ENCODE results near the gene ST6GALNAC5. TPM values are rescaled to one million over a fixed set of nuclear protein-coding genes. Genes with fewer than 3 reads are reported as not detected.
"Not testable (repeated sequence)": the region's sequence is repeated elsewhere in the genome, so short reads cannot be mapped to it uniquely, and the experiment has no call there.

ST6GALNAC5 gene
- 0.87 TPM for total RNA-seq (ENCODE audit: unreplicated experiment)
- long read RNA-seq, partial matches to known transcripts, result 0 of 1 reads
- long read RNA-seq, other reads (novel, unspliced or antisense), result 0 of 1 reads

DNA sequence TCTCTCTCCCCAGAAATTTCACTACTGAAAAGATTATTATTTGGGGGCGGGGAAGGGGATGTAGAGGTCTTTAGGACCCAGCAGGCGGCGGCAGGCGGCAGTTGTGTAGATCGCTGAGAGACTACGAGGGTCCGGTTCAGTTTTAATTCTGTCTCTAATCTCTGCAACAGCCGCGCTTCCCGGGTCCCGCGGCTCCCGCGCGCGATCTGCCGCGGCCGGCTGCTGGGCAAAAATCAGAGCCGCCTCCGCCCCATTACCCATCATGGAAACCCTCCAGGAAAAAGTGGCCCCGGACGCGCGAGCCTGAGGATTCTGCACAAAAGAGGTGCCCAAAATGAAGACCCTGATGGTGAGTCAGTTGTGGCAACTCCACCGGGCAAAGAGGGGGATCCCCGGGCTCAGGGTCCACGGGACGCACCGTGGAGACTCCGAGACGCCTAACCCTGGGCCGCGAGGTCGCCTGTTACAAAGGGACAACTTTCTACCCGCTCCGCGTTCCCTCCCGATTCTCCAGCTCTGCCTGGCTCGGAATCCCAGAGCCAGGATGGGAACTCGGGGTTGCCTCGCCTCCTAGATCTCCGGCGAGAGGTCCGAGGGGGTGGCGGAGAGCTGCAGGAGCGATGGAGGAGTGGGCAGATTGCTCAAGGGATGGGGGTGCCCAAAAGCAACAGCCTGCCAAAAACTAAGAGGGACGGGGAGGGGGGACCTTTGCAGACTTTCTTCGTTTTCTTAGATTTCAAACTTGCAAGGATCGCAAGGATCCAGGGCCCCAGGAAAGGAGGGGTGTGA lies at the start of gene ST6GALNAC5:
Gene ST6GALNAC5, plus strand, starts transcription at position 139 of the 789 bp plus-strand sequence.
- H3K36me3 Mint-ChIP-seq (ENCODE audit: low read depth, unreplicated experiment), result no peaks in the 10 kb centered on the region
- peak; percentile 44 for DNase-seq (ENCODE audit: low spot score)
- no peak within 1 kb of the TSS for H3K27ac Mint-ChIP-seq (ENCODE audit: unreplicated experiment)
- no peaks in the 10 kb centered on the region for H3K4me1 Mint-ChIP-seq (ENCODE audit: unreplicated experiment)
- H3K4me3 Mint-ChIP-seq (ENCODE audit: unreplicated experiment), result peak within 1 kb of the TSS; percentile 91
- H3K27me3 Mint-ChIP-seq (ENCODE audit: unreplicated experiment), result peaks cover 5% of the 10 kb centered on the region
- H3K9me3 Mint-ChIP-seq (ENCODE audit: unreplicated experiment), result no peaks in the 10 kb centered on the region
- TF ChIP-seq, protein P1, sequence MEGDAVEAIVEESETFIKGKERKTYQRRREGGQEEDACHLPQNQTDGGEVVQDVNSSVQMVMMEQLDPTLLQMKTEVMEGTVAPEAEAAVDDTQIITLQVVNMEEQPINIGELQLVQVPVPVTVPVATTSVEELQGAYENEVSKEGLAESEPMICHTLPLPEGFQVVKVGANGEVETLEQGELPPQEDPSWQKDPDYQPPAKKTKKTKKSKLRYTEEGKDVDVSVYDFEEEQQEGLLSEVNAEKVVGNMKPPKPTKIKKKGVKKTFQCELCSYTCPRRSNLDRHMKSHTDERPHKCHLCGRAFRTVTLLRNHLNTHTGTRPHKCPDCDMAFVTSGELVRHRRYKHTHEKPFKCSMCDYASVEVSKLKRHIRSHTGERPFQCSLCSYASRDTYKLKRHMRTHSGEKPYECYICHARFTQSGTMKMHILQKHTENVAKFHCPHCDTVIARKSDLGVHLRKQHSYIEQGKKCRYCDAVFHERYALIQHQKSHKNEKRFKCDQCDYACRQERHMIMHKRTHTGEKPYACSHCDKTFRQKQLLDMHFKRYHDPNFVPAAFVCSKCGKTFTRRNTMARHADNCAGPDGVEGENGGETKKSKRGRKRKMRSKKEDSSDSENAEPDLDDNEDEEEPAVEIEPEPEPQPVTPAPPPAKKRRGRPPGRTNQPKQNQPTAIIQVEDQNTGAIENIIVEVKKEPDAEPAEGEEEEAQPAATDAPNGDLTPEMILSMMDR (IDR thresholded peaks at IDR 0.05; ENCODE audit: unreplicated experiment), result no peak

DNA sequence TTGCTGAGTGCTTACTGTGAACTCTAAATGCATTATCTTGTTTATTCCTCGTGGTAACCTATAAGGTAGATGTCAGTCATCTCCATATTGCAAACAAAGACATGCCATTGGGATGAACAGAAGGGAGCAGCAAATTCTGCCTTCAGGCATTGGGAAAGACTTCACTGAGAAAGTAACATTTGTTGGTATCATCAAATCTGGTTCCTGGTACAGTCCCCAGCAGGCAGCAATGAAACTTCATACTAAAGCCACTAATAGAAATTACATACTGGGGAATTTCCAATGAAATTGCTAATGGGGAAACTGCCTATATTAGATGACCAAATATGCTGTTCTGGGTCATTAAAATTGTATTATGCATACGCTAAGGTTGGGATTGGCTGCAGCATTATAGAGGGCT lies 47.3 kb upstream of the ST6GALNAC5 start:
- Mint-ChIP-seq H3K36me3 (ENCODE audit: low read depth, unreplicated experiment) (no peaks in the 10 kb centered on the region), H3K4me3 (ENCODE audit: unreplicated experiment) (no peak overlapping the region)

DNA sequence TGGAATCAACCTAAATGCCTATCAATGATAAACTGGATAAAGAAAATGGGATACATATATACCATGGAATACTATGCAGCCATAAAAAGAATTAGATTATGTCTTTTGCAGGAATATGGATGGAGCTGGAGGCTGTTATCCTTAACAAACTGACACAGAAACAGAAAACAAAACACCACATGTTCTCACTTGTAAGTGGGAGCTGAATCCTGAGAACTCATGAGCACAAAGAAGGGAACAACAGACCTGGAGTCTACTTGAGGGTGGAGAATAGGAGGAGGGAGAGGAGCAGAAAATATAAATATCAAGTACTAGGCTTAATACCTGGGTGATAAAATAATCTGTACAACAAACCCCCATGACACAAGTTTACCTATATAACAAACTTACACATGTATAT lies 44.3 kb upstream of the ST6GALNAC5 start:
- DNase-seq (ENCODE audit: low spot score); H3K27ac Mint-ChIP-seq (ENCODE audit: unreplicated experiment); H3K4me1 Mint-ChIP-seq (ENCODE audit: unreplicated experiment); H3K9me3 Mint-ChIP-seq (ENCODE audit: unreplicated experiment); H3K27me3 Mint-ChIP-seq (ENCODE audit: unreplicated experiment); H3K36me3 Mint-ChIP-seq (ENCODE audit: low read depth, unreplicated experiment); H3K4me3 Mint-ChIP-seq (ENCODE audit: unreplicated experiment): not testable (repeated sequence)

More for the DNA sequence above, 47.3 kb upstream of the ST6GALNAC5 start:
- peaks cover 8% of the 10 kb centered on the region for H3K4me1 Mint-ChIP-seq (ENCODE audit: unreplicated experiment)
- H3K27ac Mint-ChIP-seq (ENCODE audit: unreplicated experiment), result no peak overlapping the region
- DNase-seq (ENCODE audit: low spot score), result no peak
- no peaks in the 10 kb centered on the region for H3K27me3 Mint-ChIP-seq (ENCODE audit: unreplicated experiment)
- TF ChIP-seq, protein P1 (IDR thresholded peaks at IDR 0.05; ENCODE audit: unreplicated experiment), result no peak
- no peaks in the 10 kb centered on the region for H3K9me3 Mint-ChIP-seq (ENCODE audit: unreplicated experiment)

DNA sequence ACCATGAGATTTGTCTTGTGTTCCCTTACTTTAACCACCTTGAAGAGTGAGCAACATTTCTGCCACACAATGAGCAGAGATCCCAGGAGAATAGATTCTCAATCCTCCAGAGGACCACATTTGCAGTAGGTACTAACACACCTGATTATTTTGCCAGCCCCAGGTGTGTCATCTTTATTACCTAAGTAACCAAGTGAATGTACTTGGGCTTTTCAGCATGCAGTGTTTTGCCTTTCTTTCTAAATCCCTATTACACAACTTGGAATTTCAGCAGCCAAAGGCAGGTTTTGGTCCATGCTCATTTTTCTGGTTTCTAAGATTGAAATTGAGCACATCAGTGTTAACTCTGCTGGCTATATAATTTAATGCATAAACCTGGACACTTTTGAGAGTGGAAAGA lies 43.2 kb upstream of the ST6GALNAC5 start:
- no peaks in the 10 kb centered on the region for H3K4me1 Mint-ChIP-seq (ENCODE audit: unreplicated experiment)
- no peaks in the 10 kb centered on the region for H3K9me3 Mint-ChIP-seq (ENCODE audit: unreplicated experiment)
- TF ChIP-seq, protein P1 (IDR thresholded peaks at IDR 0.05; ENCODE audit: unreplicated experiment), result no peak
- no peaks in the 10 kb centered on the region for H3K27me3 Mint-ChIP-seq (ENCODE audit: unreplicated experiment)
- no peaks in the 10 kb centered on the region for H3K36me3 Mint-ChIP-seq (ENCODE audit: low read depth, unreplicated experiment)
- H3K4me3 Mint-ChIP-seq (ENCODE audit: unreplicated experiment), result no peak overlapping the region
- no peak overlapping the region for H3K27ac Mint-ChIP-seq (ENCODE audit: unreplicated experiment)
- DNase-seq (ENCODE audit: low spot score), result no peak

DNA sequence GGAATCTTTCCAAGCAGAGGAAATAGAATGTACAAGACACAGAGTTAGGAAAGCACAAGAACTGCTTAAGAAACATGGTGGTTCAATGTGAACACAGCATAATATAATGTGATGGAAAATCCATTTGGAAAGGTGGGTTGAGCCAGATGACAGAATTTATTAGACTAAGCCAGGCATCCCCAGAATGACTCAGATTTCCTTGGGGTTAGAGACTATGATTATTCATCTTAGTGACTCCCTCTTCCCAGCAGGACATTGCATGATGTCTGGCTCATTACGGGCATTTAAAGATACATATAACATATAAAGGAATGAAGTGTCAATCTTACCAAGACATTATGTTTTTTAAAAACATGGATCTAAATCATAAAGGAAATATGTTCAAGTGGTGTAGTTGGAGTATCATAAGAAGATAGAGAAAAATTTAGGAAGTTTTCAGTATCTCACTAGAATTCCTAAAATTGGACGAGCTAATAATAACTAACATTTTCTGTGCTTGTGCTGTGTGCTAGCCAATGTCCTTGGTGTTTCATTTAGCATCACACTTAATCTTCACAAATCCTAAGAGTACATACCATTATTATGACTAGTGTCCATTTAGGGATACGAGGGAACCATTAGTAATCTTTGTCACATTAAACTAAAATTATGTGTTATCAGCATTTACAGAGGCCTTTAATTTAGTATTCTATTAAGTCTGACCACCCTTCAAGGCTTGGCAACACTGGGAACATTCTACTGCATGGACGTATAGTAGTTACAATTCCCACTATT lies 41.0 kb upstream of the ST6GALNAC5 start:
- no peak overlapping the region for H3K27ac Mint-ChIP-seq (ENCODE audit: unreplicated experiment)
- TF ChIP-seq, protein P1 (IDR thresholded peaks at IDR 0.05; ENCODE audit: unreplicated experiment), result no peak
- no peaks in the 10 kb centered on the region for H3K36me3 Mint-ChIP-seq (ENCODE audit: low read depth, unreplicated experiment)
- no peak overlapping the region for H3K4me3 Mint-ChIP-seq (ENCODE audit: unreplicated experiment)
- no peaks in the 10 kb centered on the region for H3K4me1 Mint-ChIP-seq (ENCODE audit: unreplicated experiment)
- H3K9me3 Mint-ChIP-seq (ENCODE audit: unreplicated experiment), result no peaks in the 10 kb centered on the region
- no peak for DNase-seq (ENCODE audit: low spot score)
- no peaks in the 10 kb centered on the region for H3K27me3 Mint-ChIP-seq (ENCODE audit: unreplicated experiment)

Data from endothelial cell (in vitro differentiated cells).